B cell (primary cell): ENCODE measurements around the gene GPR87. TPM values are rescaled to one million over a fixed set of nuclear protein-coding genes. Genes with fewer than 3 reads are reported as not detected.

Source experiments
- ATAC-seq: fragments of 200-7000 bp; cut with Tn5 transposase; one replicate; pipeline ENCODE4 v1.10.0; 2021; ENCODE audit warnings: low read depth, mild to moderate bottlenecking, moderate number of reproducible peaks, moderate library complexity
- CTCF ChIA-PET: fragments of 350-600 bp; sonication (Branson Sonifier 250); formaldehyde crosslinking; loops from one replicate; lab custom pipeline; 2021; ENCODE audit warnings: antibody characterized with exemption, inconsistent platforms; lab: Charles Lee
- POLR2A ChIA-PET: fragments of 350-600 bp; sonication (Branson Sonifier 250); formaldehyde crosslinking; loops from one replicate; lab custom pipeline; 2021; ENCODE audit warnings: antibody characterized with exemption; lab: Charles Lee
- DNase-seq: peaks from one replicate; pipeline ENCODE4 v3.0.0; 2013
- H2AFZ ChIP-seq: 2 replicates; pipeline ENCODE4 v1.6.1; 2012; ENCODE audit warnings: mild to moderate bottlenecking, low read depth, low read length; ENCODE audit not compliant: insufficient read depth, poor library complexity, severe bottlenecking
- H3K27ac ChIP-seq, 2 donors: 1 replicate in 1 of 2; 2 replicates in 1 of 2; pipeline ENCODE4 v1.5.1; 2012 to 2013; ENCODE audit warnings: low read length in 2 of 2, mild to moderate bottlenecking in 2 of 2, moderate library complexity in 1 of 2
- H3K27me3 ChIP-seq, 4 experiments: fragments of 200-600 bp in 1 of 4; sonication (generic) in 1 of 4; replicated peaks in 1 of 4; 1 replicate in 2 of 4; 2 replicates in 2 of 4; pipeline versions ENCODE4 v1.6.1 to v1.7.0; 2013 to 2016; ENCODE audit warnings: low read length in 3 of 4, mild to moderate bottlenecking in 2 of 4, mixed read lengths in 1 of 4, moderate library complexity in 1 of 4; ENCODE audit not compliant: insufficient read depth in 4 of 4, control insufficient read depth in 3 of 4; ENCODE audit errors: control extremely low read depth in 1 of 4
- H3K36me3 ChIP-seq, 2 experiments: replicated peaks in 1 of 2; 1 replicate in 1 of 2; 2 replicates in 1 of 2; pipeline versions ENCODE4 v1.6.1 to v1.7.1; 2013; ENCODE audit warnings: low read length in 1 of 2; ENCODE audit not compliant: insufficient read depth in 2 of 2, control insufficient read depth in 1 of 2; ENCODE audit errors: control extremely low read depth in 1 of 2, extremely low read depth in 1 of 2
- H3K4me1 ChIP-seq, 2 donors: fragments of 200-600 bp in 1 of 2; sonication (generic) in 1 of 2; 1 replicate in 1 of 2; 2 replicates in 1 of 2; pipeline versions ENCODE4 v1.5.1 to v1.6.1; 2013 to 2017; ENCODE audit warnings: low read length in 2 of 2; ENCODE audit not compliant: control insufficient read depth in 2 of 2, insufficient read depth in 2 of 2
- H3K4me2 ChIP-seq: replicated peaks from 2 replicates; pipeline ENCODE3; 2012; ENCODE audit warnings: mild to moderate bottlenecking, low read depth, low read length; ENCODE audit not compliant: poor library complexity, severe bottlenecking
- H3K4me3 ChIP-seq, 5 experiments: fragments of 200-600 bp in 1 of 5; sonication (generic) in 1 of 5; 1 replicate in 3 of 5; 2 replicates in 2 of 5; pipeline versions ENCODE4 v1.5.1 to v1.7.0; 2011 to 2016; ENCODE audit warnings: low read length in 4 of 5, mild to moderate bottlenecking in 4 of 5, low read depth in 2 of 5, control low read depth in 1 of 5, moderate library complexity in 1 of 5; ENCODE audit not compliant: insufficient read depth in 1 of 5; ENCODE audit errors: control extremely low read depth in 1 of 5, extremely low read depth in 1 of 5
- H3K79me2 ChIP-seq: fragments of 200-600 bp; sonication (generic); one replicate; pipeline ENCODE4 v1.6.0; 2016; ENCODE audit warnings: low read length; ENCODE audit not compliant: control insufficient read depth, insufficient read depth
- H3K9ac ChIP-seq: fragments of 200-600 bp; sonication (generic); 2 replicates; pipeline ENCODE4 v1.6.1; 2017; ENCODE audit warnings: mild to moderate bottlenecking, low read length, moderate library complexity
- H3K9me3 ChIP-seq, 3 donors: one replicate each; pipeline versions ENCODE4 v1.6.1 to v1.7.1; 2013; ENCODE audit warnings: low read length in 2 of 3; ENCODE audit not compliant: control insufficient read depth in 2 of 3, insufficient read depth in 1 of 3; ENCODE audit errors: control extremely low read depth in 1 of 3
- H4K20me1 ChIP-seq: 2 replicates; pipeline ENCODE4 v1.6.0; 2012; ENCODE audit warnings: mild to moderate bottlenecking, low read length; ENCODE audit not compliant: insufficient read depth, control insufficient read depth, poor library complexity, severe bottlenecking
- H3K27ac Mint-ChIP-seq: one replicate; pipeline ENCODE4 v1.8.0; 2021; ENCODE audit warnings: mixed read lengths
- H3K27me3 Mint-ChIP-seq: one replicate; pipeline ENCODE4 v1.8.0; 2021; ENCODE audit warnings: mixed read lengths
- H3K4me1 Mint-ChIP-seq: one replicate; pipeline ENCODE4 v1.8.0; 2021; ENCODE audit warnings: mixed read lengths
- H3K4me3 Mint-ChIP-seq: one replicate; pipeline ENCODE4 v1.8.0; 2021; ENCODE audit warnings: mixed read lengths
- H3K9me3 Mint-ChIP-seq: one replicate; pipeline ENCODE4 v1.8.0; 2022; ENCODE audit warnings: mixed read lengths; ENCODE audit not compliant: insufficient read depth
- CTCF ChIP-seq: fragments of 200-600 bp; IDR thresholded peaks from one replicate; pipeline ENCODE4 v1.8.0; 2022; ENCODE audit warnings: antibody characterized with exemption, mild to moderate bottlenecking
- EZH2 ChIP-seq: IDR thresholded peaks from 2 replicates; pipeline ENCODE4 v1.6.1; 2012; ENCODE audit warnings: borderline replicate concordance, low read depth, mild to moderate bottlenecking, moderate library complexity, low read length; ENCODE audit not compliant: insufficient read depth, poor library complexity, severe bottlenecking
- WGBS: methylation state at CpG from one replicate; pipeline ENCODE4 v1.1.5; 2013; ENCODE audit warnings: missing lambda C conversion rate; ENCODE audit not compliant: insufficient coverage; 5-methylcytosine and 5-hydroxymethylcytosine counted together
- intact Hi-C: fragments of 100-400 bp; cut with micrococcal nuclease; formaldehyde crosslinking; loops from one replicate; pipeline ENCODE4 v1.10.0; 2022
- polyA plus RNA-seq: library from polyadenylated mRNA; depleted of rRNA; stranded (reverse); fragments of >200 nt; gene quantifications from 2 replicates; pipeline ENCODE4 v1.2.3, GENCODE V29; 2012
- total RNA-seq, 2 donors: library from RNA; stranded (reverse); fragments of 120-200 nt in 1 of 2; gene quantifications; 1 replicate in 1 of 2; 2 replicates in 1 of 2; pipeline versions ENCODE4 v1.2.3 to v1.2.4, GENCODE V29; 2013 to 2022

The GPR87 gene
- total and polyA plus RNA-seq, 2 donors (not counting 1 experiment from before 2014, with no cell fraction given), result not detected

GRCh38 chr3:151319628-151320027, 3.0 kb upstream of the GPR87 start:
- no CpG with 5 or more reads among the region's 4 CpGs for WGBS
- H3K4me3 ChIP-seq, result no peak overlapping the region
- Mint-ChIP-seq H3K27me3 (no peaks in the 10 kb centered on the region), H3K4me1 (peaks cover 3% of the 10 kb centered on the region), H3K4me3 (no peak overlapping the region), H3K27ac (no peak overlapping the region), H3K9me3 (no peaks in the 10 kb centered on the region)
- no peak overlapping the region for H2AFZ ChIP-seq
- ChIA-PET CTCF (no interaction called here), POLR2A (no interaction called here)
- intact Hi-C loops, result no loop called here
- DNase-seq (no peak), ATAC-seq (no peak)
- no peak overlapping the region for H3K27ac ChIP-seq
- no peaks in the 10 kb centered on the region for H3K79me2 ChIP-seq
- H3K27me3 ChIP-seq, result no peaks in the 10 kb centered on the region
- no peak overlapping the region for H3K4me2 ChIP-seq
- H4K20me1 ChIP-seq, result no peaks in the 10 kb centered on the region
- H3K9me3 ChIP-seq, result no peaks in the 10 kb centered on the region
- TF ChIP-seq CTCF (no peak), EZH2 (no peak)
- no peak overlapping the region for H3K9ac ChIP-seq
- H3K4me1 ChIP-seq, result no peaks in the 10 kb centered on the region
- no peaks in the 10 kb centered on the region for H3K36me3 ChIP-seq

DNA sequence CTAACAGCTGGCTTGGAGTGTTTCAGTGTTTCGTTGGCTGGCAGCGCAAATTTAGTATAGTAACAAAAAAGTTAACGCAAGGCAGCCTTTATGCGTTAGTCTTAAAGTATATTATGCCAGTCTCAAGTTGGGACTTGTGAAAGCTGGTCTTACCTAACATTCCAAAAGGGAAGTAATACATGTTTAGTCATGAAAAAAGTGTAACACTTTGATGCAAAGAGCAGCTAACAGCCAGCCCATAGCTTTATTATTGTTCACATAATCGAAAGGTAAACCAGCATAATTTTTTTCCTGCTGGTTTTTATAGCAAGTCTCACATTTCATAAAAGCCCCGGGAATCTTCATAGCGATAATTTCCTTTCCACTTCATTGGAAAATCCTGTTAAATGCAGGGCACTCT, 2.4 kb upstream of the GPR87 start:
- Histone ChIP-seq H3K4me1 (no peaks in the 10 kb centered on the region), H3K79me2 (no peaks in the 10 kb centered on the region), H3K9ac (no peak overlapping the region), H3K27ac (no peak overlapping the region), H2AFZ (no peak overlapping the region), H3K4me3 (no peak overlapping the region), H3K9me3 (no peaks in the 10 kb centered on the region), H3K27me3 (no peaks in the 10 kb centered on the region), H3K36me3 (no peaks in the 10 kb centered on the region), H4K20me1 (no peaks in the 10 kb centered on the region), H3K4me2 (no peak overlapping the region)
- Mint-ChIP-seq H3K27me3 (no peaks in the 10 kb centered on the region), H3K27ac (no peak overlapping the region), H3K4me1 (peaks cover 2% of the 10 kb centered on the region), H3K4me3 (no peak overlapping the region), H3K9me3 (no peaks in the 10 kb centered on the region)
- 67% methylated on average over 1 of the region's 7 CpGs for WGBS
- ChIA-PET POLR2A (no interaction called here), CTCF (interaction anchor here (1.0 kb wide), 1 partner anchor 9 kb away, joined by 3 read pairs; no protein-coding TSS in a partner anchor)
- TF ChIP-seq CTCF (no peak), EZH2 (no peak)
- intact Hi-C loops, result no loop called here
- DNase-seq (no peak), ATAC-seq (no peak)
